ENCODE data around the gene MYO5C.
"Not testable (repeated sequence)": the region's sequence is repeated elsewhere in the genome, so short reads cannot be mapped to it uniquely, and the experiment has no call there.

The MYO5C gene

DNA sequence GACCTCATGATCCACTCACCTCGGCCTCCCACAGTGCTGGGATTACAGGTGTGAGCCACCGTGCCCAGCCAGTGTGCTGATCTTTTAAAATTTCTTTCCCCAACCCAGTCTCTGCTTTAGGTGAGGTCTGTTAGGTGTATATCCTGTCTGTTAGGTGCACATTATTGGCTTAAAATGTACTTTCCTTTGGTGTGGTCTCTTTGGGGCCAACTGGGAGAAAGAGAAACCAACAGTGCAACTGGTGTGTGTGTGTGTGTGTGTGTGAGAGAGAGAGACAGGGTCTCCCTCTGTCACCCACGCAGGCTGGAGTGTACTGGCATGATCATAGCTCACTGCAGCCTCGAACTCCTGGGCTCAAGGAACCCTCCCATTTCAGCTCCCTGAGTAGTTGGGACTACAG is 54.1 kb downstream of the MYO5C start:
- DNase-seq: no peak

DNA sequence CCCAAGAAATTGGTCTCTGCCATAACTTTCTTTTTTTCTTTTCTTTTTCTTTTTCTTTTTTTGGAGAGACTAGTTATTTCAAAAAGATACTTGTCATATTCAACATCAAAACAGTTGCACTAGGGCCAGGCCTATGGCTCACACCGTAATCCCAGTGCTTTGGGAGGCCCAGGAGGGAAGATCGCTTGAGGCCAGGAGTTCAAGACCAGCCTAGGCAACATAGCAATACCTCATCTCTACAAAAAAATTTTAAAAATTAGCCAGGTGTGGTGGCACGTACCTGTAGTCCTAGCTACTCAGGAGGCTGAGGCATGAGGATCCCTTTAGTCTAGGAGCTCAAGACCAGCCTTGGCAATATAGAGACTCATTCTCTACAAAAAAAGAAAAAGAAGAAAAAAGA is 55.4 kb downstream of the MYO5C start:
- no peak for DNase-seq

DNA sequence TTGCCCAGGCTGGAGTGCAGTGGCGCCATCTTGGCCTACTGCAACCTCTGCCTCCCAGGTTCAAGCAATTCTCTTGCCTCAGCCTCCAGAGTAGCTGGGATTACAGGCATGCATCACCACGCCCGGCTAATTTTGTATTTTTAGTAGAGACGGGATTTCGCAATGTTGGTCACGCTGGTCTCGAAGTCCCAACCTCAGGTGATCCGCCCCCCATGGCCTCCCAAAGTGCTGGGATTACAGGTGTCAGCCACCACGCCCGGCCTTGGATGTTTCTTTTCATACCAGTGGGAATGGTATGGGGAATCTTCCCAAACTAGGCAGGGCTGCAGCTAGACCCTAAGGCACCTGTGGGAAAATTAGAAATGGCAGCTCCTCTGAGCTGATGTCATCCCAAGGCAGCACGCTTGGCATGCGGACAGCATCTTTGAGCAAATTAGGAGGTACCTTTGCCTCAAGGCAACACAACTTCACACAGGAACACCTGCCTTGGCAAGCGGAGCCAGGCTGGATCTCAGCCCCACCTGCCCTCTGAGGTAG is 56.5 kb downstream of the MYO5C start:
- DNase-seq: not testable (repeated sequence)

GRCh38 chr15:52238149-52238548 is 57.5 kb downstream of the MYO5C start:
- no peak for DNase-seq

- DNase-seq: no peak
These were observed 59.6 kb downstream of the MYO5C start for GRCh38 chr15:52236013-52236412.

GRCh38 chr15:52234596-52235541 is 60.7 kb downstream of the MYO5C start:
- peak in 2 of 4 experiments; percentile 16 to 28 for DNase-seq

GRCh38 chr15:52233405-52233804 is 62.2 kb downstream of the MYO5C start:
- no peak for DNase-seq

- DNase-seq: no peak
These were observed 63.3 kb downstream of the MYO5C start for GRCh38 chr15:52232327-52232726.

DNA sequence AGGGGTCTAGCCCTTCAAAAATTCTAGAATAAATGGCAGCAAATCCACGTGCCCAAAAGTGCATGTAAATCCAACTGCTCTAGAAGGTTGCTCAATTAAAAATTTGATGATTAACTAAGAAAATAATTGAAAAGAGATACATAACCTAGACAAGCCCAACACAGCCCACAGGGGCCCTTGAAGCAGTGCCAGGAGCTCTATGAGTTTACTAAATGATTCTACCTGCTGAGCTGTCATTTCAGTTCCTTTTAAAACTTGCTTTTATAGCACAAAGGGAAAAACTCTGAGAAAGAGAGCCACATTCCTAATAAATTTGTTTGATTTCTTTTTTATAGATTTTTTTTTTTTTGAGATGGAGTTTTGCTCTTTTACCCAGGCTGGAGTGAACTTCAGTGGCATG is 65.5 kb downstream of the MYO5C start:
- no peak for DNase-seq

DNA sequence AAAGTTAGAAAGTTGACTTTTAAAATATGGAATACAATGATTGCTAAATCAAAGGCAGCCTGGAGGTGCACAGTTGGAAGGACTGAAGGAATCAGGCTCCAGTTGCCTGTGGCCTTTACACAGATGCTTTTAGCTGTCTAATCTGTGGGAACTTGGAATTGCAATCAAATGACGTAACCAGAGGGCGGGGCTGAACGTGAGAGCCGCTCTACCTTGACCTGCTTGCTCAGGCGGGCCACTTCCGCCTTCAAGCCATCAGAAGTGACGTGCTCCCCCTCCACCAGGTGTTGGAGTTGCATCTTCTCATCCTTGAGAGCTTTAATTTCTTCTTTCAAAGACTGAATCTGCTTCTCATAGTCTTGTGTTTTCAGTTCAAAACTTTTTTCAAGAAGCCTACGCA is 66.7 kb downstream of the MYO5C start:
- no peak for DNase-seq

- DNase-seq: peak in 3 of 4 experiments; percentile 18 to 36 (median 22)
These were observed 68.1 kb downstream of the MYO5C start for GRCh38 chr15:52227456-52227855.

- no peak for DNase-seq
These were observed 70.4 kb downstream of the MYO5C start for GRCh38 chr15:52225230-52225629.

DNA sequence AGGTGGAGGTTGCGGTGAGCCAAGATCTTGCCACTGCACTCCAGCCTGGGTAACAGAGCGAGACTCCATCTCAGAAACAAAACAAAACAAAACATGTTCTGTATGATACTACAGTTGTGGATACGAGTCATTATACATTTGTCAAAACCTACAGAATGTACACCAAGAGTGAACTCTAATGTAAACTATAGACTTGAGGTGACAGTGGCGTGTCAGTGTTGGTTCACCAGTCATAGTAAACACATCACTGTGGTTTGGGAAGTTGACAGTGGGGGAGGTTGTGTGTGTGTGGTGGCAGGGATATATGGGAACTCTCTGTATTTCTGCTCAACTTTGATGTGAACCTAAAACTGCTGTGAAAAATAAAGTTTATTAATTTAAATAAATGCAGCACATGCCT is 71.4 kb downstream of the MYO5C start:
- no peak for DNase-seq

- DNase-seq: no peak
These were observed 73.9 kb downstream of the MYO5C start for GRCh38 chr15:52221730-52222129.

GRCh38 chr15:52220937-52221660 is 74.5 kb downstream of the MYO5C start:
- no peak for DNase-seq

DNA sequence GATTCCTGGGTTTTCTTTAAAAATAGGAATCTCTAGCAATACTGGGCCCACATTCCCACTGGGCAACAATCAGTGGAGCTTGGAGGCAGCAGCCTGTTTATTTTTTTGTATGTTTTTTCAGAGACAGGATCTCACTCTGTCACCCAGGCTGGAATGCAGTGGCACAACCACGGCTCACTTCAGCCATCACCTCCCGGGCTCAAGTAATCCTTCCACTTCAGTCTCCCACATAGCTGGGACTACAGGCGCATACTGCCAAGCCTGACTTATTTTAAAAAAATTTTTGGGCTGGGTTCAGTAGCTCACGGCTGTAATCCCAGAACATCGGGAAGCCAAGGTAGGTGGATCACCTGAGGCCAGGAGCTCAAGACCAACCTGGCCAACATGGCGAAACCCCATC is 75.4 kb downstream of the MYO5C start:
- DNase-seq: no peak

GRCh38 chr15:52218816-52219215 is 76.8 kb downstream of the MYO5C start:
- no peak for DNase-seq

DNA sequence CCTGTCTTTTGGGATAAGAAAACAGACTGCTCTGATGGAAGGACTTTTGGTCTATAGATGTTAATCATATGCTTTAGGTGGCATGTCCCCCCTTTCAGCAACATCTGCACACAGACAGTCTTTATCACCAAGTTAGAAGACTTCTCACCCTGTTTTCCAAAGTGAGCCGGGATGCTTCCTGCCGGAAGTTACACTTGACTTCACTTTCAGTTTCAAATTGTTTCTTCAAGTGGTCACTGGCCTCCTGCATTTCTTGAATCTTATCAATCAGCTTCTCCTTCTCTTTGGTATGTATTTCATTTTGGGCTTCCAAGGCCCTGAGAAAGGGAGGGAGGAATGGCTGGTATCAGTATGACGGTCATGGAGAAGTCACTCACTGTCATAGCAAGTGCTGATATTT is 77.2 kb downstream of the MYO5C start:
- no peak for DNase-seq

DNA sequence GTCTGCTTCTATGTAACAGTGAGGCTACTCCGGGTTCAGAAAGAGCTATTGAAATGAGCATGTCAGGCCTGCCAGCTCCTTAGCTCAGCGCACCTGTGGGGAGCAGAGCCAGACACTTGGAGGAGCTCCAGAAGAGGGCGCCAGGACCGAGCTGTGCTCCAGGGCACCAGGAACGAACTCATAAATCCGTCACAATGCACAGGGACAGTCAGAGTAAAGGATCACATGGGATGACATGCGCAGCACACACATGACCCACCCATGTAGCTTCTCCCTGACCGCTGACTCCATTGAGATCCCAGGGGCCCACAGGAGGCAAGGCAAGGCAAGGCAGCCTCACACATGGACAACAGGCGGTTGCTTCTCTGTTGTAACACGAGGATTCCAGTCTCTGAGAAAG is 78.4 kb downstream of the MYO5C start:
- DNase-seq: no peak

DNA sequence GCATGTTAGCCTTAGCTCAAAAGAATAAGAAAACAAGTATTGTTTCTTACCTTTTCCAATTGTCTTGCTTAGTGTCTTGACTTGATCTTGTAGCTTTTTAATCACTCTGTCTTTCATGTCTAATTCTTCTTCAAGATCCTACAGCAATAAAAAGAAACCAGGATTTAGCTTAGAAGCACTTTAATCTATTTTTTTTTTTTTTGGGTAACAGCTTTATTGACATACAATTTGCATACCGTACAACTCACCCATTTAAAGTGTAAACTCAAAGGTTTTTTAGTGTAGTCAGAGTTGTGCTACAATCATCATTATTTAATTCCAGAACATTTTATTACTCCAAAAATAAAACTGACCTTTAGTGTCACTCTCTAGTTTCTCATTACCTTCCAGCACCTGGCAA is 81.1 kb downstream of the MYO5C start:
- DNase-seq: no peak

DNA sequence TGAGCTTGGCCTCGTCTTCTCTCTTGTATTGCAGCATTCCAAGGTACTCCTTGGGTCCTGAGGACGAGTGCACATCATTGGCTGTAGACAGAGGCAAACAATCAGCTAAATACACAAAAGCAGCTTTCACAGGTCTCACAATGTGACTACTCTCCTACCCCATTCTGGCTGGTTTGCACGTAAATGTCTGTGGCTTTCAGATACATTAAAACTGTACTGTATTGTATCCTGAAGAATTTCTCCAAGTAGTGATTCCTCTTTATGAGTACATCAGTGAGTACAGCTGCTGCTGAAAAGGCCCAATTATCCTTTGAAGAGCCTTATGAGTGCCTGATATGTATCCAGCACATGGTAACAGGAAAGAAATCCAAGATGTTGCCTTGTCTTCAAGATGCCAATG is 82.4 kb downstream of the MYO5C start:
- no peak for DNase-seq

DNA sequence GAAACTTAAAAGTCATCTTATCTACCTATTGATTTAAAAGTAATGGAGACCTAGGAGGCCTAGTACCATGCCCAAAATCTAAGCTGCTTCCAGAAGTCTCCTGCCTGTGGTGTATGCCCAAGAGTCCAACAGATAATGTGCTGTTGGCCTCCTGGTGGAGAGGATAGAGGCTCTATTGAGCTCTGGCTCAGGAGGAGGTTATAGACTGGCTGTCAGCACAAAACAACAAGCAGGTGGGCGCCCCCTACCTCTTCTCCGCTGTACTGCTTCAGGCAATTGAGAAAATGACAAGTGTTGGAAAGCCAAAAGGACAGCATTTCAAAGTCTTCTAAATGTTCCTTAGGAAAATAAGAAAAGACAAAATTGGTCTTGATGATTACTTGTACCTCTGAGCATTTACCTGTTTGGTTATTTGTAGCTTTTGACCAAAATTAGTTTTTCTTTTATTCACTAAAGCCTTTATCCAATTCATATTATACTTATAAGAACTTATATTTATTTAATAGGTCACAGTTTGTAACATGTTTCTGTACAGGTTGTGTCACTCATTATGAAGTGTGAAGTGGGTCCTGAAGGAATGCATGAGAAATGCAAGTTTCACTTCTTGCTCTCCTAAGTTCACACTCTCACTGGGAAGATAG is 87.2 kb downstream of the MYO5C start:
- peak; percentile 13 to 46 (median 31) for DNase-seq

- no peak for DNase-seq
These were observed 88.4 kb downstream of the MYO5C start for GRCh38 chr15:52207191-52207590.

Measured in activated CD4-positive, CD25-positive, alpha-beta regulatory T cell (primary cell).